ENCODE data around the gene UCK1.

UCK1 gene

GRCh38 chr9:131496844-131497405 is 34.1 kb downstream of the UCK1 start:
- DNase-seq (ENCODE audit: low spot score): no peak

GRCh38 chr9:131495785-131496184 is 35.3 kb downstream of the UCK1 start:
- no peak for DNase-seq (ENCODE audit: low spot score)

GRCh38 chr9:131494296-131494870 is 36.7 kb downstream of the UCK1 start:
- DNase-seq (ENCODE audit: low spot score): no peak

- no peak for DNase-seq (ENCODE audit: low spot score)
Measured at GRCh38 chr9:131492070-131492469, 39.0 kb downstream of the UCK1 start.

GRCh38 chr9:131491001-131491710 is 39.9 kb downstream of the UCK1 start:
- DNase-seq (ENCODE audit: low spot score): no peak

- DNase-seq (ENCODE audit: low spot score): no peak
Measured at GRCh38 chr9:131490514-131490913, 40.5 kb downstream of the UCK1 start.

GRCh38 chr9:131487621-131488031 is 43.4 kb downstream of the UCK1 start:
- DNase-seq (ENCODE audit: low spot score): no peak

GRCh38 chr9:131487001-131487400 is 44.1 kb downstream of the UCK1 start:
- no peak for DNase-seq (ENCODE audit: low spot score)

- DNase-seq (ENCODE audit: low spot score): no peak
Measured at GRCh38 chr9:131485728-131486422, 45.2 kb downstream of the UCK1 start.

GRCh38 chr9:131485206-131485605 is 45.9 kb downstream of the UCK1 start:
- DNase-seq (ENCODE audit: low spot score): no peak

GRCh38 chr9:131484560-131485185 is 46.4 kb downstream of the UCK1 start:
- DNase-seq (ENCODE audit: low spot score): no peak

- DNase-seq (ENCODE audit: low spot score): no peak
Measured at GRCh38 chr9:131484051-131484445, 47.0 kb downstream of the UCK1 start.

GRCh38 chr9:131483319-131484050 is 47.6 kb downstream of the UCK1 start:
- DNase-seq (ENCODE audit: low spot score): no peak

- no peak for DNase-seq (ENCODE audit: low spot score)
Measured at GRCh38 chr9:131482343-131483006, 48.6 kb downstream of the UCK1 start.

- no peak for DNase-seq (ENCODE audit: low spot score)
Measured at GRCh38 chr9:131481441-131482342, 49.4 kb downstream of the UCK1 start.

- no peak for DNase-seq (ENCODE audit: low spot score)
Measured at GRCh38 chr9:131480258-131480657, 50.8 kb downstream of the UCK1 start.

GRCh38 chr9:131478911-131479310 is 52.2 kb downstream of the UCK1 start:
- DNase-seq (ENCODE audit: low spot score): no peak

- no peak for DNase-seq (ENCODE audit: low spot score)
Measured at GRCh38 chr9:131478421-131478868, 52.6 kb downstream of the UCK1 start.

GRCh38 chr9:131477816-131478419 is 53.1 kb downstream of the UCK1 start:
- DNase-seq (ENCODE audit: low spot score): no peak

- DNase-seq (ENCODE audit: low spot score): no peak
Measured at GRCh38 chr9:131477367-131477766, 53.7 kb downstream of the UCK1 start.
